ENCODE measurements around the gene ADAMTS2. TPM values are rescaled to one million over a fixed set of nuclear protein-coding genes. Genes with fewer than 3 reads are reported as not detected.
A peak's percentile ranks its signal among the peaks of the same experiment; 100 is the strongest.

Gene ADAMTS2
- total RNA-seq, 1 experiment from 2014 or later = not detected

GRCh38 chr5:179164331-179165311 lies 180.6 kb downstream of the ADAMTS2 start:
- in situ Hi-C loops (cut with HindIII; ENCODE audit: low pct_unique_long_range_greater_than_20kb, low sequenced_read_pairs) = no loop called here
- DNase-seq (ENCODE audit: low read depth, low spot score) = no peak

- in situ Hi-C loops (cut with HindIII; ENCODE audit: low pct_unique_long_range_greater_than_20kb, low sequenced_read_pairs) = no loop called here
- no peak for DNase-seq (ENCODE audit: low read depth, low spot score)
Observed at GRCh38 chr5:179163236-179164155, 181.8 kb downstream of the ADAMTS2 start.

DNA sequence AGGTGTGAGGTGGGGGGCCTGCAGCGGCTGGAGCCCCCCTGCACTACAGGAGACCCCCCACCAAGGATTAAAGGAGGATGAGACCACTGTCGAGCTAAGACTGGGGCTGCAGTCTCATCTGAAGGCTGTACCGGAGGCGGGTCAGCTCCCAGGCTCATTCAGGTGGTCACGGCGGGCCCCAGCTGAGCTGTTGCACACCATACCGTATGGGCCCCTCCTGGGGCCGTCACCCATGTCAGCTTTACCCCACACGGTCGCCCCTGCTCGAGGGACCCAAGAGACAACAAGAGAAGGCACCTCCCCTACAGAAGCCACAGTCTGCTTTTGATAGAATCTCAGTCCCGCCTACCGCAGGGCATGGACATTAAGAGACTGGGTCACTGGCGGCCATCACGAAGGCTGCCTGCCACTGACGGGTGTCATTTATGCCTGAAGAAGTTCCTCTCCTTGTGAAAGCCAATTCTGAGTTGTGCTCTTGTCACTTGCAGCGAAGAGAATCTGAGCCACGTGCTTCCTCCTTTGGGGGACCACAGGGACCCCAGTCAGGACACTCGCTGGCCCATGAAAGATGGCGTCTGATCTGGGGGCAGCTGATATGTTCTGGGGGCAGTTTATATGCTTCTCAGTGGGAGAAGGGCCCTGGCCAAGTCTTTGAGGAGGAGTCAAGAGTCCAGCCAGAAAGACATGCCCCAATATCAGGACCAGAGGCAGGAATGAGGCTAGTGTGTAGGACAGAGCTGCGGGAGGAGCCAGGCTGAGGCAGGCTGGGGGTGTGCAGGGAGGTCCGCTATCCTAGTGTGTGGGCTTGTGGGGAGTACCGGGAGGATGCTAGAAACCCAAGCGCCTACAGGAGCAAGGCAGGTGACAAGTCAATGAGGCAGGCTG lies 182.7 kb downstream of the ADAMTS2 start:
- in situ Hi-C loops (cut with HindIII; ENCODE audit: low pct_unique_long_range_greater_than_20kb, low sequenced_read_pairs) = no loop called here
- no peak for DNase-seq (ENCODE audit: low read depth, low spot score)

- DNase-seq (ENCODE audit: low read depth, low spot score) = no peak
- in situ Hi-C loops (cut with HindIII; ENCODE audit: low pct_unique_long_range_greater_than_20kb, low sequenced_read_pairs) = no loop called here
Observed at GRCh38 chr5:179161901-179162300, 183.4 kb downstream of the ADAMTS2 start.

DNA sequence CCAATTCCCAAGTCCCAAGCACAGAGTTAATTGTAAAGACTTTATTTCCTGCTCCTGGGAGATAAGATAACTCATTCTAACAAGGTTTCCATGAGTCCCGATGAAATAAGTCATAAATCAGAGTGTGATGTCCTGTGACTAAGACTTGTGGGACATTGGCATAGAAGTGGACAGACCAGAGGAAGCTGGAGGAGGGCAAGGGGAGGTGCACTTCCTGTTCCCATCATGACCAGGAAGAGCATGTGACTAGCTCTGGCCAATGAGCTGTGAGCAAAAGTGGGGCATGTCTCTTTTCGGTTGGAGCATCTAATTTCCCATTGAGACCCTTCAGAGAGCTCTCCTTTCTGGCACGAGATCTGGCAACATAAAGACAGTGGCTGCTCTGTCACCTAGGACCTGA lies 184.7 kb downstream of the ADAMTS2 start:
- in situ Hi-C loops (cut with HindIII; ENCODE audit: low pct_unique_long_range_greater_than_20kb, low sequenced_read_pairs) = no loop called here
- DNase-seq (ENCODE audit: low read depth, low spot score) = no peak

- in situ Hi-C loops (cut with HindIII; ENCODE audit: low pct_unique_long_range_greater_than_20kb, low sequenced_read_pairs) = no loop called here
- DNase-seq (ENCODE audit: low read depth, low spot score) = no peak
Observed at GRCh38 chr5:179158556-179158955, 186.7 kb downstream of the ADAMTS2 start.

DNA sequence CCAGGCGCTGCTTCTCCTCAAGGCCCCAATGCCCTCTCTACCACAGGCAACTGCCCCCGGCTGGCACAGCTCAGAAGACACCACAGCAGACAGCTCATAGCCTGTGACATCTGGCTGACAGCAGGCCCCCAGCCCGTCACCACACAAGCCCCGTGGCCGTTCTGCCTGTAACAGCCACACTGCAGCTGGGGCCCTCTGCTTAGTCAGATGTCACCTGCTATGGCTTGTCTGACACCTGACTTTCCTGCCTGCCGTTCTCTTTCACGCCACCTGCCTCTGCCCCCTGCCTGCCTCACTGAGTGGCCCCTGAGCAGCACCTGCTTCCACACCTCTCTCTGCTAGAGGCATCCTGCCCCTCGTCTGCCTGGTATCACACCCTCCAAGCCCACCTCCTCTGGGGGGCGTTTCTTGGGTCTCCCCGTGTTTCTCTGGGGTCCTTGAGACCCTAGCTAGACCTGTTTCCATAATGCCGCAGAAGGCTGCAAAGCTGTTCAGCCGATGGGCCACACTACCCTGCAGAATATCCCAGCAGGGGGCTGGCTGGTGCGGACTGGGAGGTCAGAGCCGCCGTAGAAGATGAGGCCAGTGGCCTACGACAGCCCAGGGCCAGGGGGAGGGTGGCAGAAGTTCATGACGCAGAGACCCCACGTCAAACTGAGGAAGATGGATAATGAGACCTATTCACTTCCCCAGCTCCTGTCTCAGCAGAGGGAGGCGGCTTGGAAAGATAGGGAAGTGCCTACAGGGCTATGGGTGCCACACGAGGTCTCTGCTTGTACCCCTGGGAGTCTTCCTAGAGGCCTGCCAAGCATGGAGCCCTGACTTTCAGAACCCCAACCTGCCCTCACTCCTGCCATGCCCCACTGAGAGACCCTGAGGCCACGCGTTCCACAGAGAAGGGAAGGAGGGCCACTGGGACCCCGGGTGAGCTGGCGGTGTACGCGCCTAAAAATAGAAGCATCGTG lies 190.0 kb downstream of the ADAMTS2 start:
- DNase-seq (ENCODE audit: low read depth, low spot score) = peak; percentile 53
- in situ Hi-C loops (cut with HindIII; ENCODE audit: low pct_unique_long_range_greater_than_20kb, low sequenced_read_pairs) = no loop called here

DNA sequence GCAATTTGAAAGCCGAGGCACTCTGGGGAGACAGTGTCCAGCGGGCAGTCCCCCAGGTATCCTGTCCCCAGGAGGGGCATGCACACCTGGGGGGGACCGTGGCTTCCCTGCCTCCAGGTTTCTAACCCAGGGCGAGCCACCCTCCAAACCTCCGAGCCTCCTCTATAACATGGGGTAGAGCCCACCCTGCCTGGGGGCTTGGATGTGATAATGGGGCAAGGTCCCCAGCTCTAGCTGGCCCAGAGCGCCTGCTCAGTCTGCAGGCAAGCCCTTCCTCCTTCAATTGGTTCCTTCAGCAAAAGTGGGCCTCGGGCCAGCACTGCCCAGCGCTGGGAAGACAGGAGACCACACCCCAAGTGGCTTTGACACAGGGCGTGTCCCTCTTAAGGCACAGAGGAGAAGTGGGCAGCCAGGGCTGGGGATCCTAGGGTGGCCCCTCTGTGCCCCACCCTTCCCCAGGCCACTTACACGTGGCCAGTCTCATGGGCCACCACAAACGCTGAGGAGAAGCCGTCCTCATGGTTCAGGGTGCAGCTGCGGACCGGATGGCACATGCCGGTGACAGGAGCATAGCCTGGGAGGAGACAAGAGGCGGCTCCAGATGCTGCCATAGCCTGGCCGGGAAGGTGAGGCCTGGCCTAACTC lies 190.8 kb downstream of the ADAMTS2 start:
- in situ Hi-C loops (cut with HindIII; ENCODE audit: low pct_unique_long_range_greater_than_20kb, low sequenced_read_pairs) = no loop called here
- no peak for DNase-seq (ENCODE audit: low read depth, low spot score)

GRCh38 chr5:179153921-179154345 lies 191.3 kb downstream of the ADAMTS2 start:
- in situ Hi-C loops (cut with HindIII; ENCODE audit: low pct_unique_long_range_greater_than_20kb, low sequenced_read_pairs) = no loop called here
- no peak for DNase-seq (ENCODE audit: low read depth, low spot score)

- in situ Hi-C loops (cut with HindIII; ENCODE audit: low pct_unique_long_range_greater_than_20kb, low sequenced_read_pairs) = no loop called here
- no peak for DNase-seq (ENCODE audit: low read depth, low spot score)
Observed at GRCh38 chr5:179153341-179153901, 191.8 kb downstream of the ADAMTS2 start.

DNA sequence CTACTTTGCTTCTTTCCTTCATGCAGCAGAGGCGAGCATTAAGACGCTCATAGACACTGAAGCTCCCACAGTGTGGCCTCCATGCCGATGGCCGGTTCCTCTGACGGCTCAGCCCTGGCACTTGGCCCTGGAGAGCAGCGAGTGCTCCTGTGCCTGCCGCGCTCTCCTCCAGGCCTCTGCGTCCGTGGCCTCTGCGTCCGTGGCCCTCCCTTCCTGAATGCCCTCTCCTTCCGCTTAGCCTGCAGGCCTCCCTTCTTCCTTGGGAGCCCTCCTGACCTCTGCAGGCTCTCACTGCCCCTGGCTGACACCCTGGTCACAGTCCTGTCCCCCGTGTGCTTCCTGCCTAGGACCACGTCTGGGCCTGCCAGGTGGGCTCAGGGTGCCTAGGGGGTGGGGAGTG lies 192.3 kb downstream of the ADAMTS2 start:
- DNase-seq (ENCODE audit: low read depth, low spot score) = no peak
- in situ Hi-C loops (cut with HindIII; ENCODE audit: low pct_unique_long_range_greater_than_20kb, low sequenced_read_pairs) = no loop called here

DNA sequence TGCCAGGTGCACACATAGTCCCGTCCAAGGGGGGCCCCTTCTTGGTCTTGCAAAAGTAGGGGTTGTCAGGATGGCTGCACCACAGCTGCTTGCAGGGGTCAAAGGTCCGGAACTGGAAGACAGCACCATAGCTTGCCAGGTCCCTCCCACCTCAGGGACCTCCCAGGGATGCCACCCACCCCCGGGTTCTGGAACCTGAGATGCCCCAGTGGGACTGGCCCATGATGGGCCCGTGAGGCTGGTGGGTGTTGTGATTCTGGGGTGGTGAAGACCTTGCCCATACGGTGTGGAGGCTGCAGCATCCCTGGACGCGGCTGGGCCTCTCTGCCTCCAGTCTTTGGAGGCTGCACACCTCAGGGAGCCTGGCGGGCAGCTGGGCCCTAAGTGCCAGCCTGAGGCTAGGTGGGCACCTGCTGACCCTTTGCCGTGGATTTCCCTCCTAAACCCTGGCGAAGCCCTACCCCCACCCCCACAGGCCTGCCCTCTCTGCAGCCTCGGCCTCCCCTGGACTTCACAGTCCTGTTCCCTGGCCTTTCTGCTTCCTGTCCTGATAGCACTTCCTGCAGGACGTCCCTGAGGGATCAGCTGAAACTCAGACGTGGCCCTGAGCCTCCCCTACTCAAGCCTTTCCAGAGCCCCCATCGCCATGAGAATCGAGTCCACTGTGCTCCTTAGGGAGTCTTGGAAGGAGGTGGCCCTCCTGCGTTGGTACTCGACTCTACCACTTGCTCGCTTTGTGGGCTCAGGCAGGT lies 192.9 kb downstream of the ADAMTS2 start:
- in situ Hi-C loops (cut with HindIII; ENCODE audit: low pct_unique_long_range_greater_than_20kb, low sequenced_read_pairs) = no loop called here
- DNase-seq (ENCODE audit: low read depth, low spot score) = no peak

GRCh38 chr5:179151286-179152118 lies 193.8 kb downstream of the ADAMTS2 start:
- in situ Hi-C loops (cut with HindIII; ENCODE audit: low pct_unique_long_range_greater_than_20kb, low sequenced_read_pairs) = no loop called here
- no peak for DNase-seq (ENCODE audit: low read depth, low spot score)

DNA sequence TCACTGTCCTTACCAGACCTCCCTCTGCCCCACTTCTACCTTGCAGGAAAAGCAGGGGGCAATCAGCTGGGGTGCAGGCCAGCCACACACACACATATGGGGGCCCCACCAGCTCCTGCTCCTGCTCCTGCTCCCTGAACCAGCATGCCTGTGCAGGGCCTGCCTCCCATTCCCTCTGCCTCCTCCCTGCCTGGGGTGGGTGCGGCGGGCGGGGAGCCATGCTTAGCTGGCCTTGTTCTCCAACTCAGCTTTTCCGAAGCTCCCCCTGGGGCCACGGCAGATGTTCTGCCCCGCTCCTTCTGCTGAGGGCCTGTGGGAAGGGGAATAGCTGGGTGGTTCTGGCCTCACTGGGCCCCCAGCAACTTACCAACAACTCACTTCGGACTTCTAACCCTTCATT lies 195.2 kb downstream of the ADAMTS2 start:
- in situ Hi-C loops (cut with HindIII; ENCODE audit: low pct_unique_long_range_greater_than_20kb, low sequenced_read_pairs) = no loop called here
- no peak for DNase-seq (ENCODE audit: low read depth, low spot score)
